AG04450 (cell line): ENCODE measurements around the gene RAB1B. TPM values are rescaled to one million over a fixed set of nuclear protein-coding genes. Genes with fewer than 3 reads are reported as not detected.

Experiments used
- CTCF ChIA-PET: fragments of 300-600, 350-600 bp; formaldehyde crosslinking; extraction: SDS; loops from one replicate; lab custom pipeline; 2022; ENCODE audit warnings: antibody characterized with exemption, inconsistent platforms; lab: Charles Lee
- POLR2A ChIA-PET: fragments of 350-600 bp; formaldehyde crosslinking; extraction: SDS; loops from one replicate; lab custom pipeline; 2021; ENCODE audit warnings: antibody characterized with exemption, inconsistent platforms; lab: Yijun Ruan, JAX
- DNase-seq: peaks from one replicate; pipeline ENCODE4 v3.0.0-alpha.2; 2011; ENCODE audit warnings: low read depth, low spot score
- H3K27ac ChIP-seq: one replicate; pipeline ENCODE4 v1.5.1; 2012; ENCODE audit warnings: low read depth, low read length, control low read depth
- H3K27me3 ChIP-seq: one replicate; pipeline ENCODE4 v1.6.0; 2012; ENCODE audit warnings: low read length; ENCODE audit not compliant: control insufficient read depth, insufficient read depth
- H3K4me3 ChIP-seq: 2 replicates; pipeline ENCODE4 v1.5.1; 2011; ENCODE audit warnings: mild to moderate bottlenecking, low read depth, low read length, control low read depth
- H3K9me3 ChIP-seq: 2 replicates; pipeline ENCODE4 v1.5.1; 2012; ENCODE audit warnings: low read length; ENCODE audit not compliant: control insufficient read depth, insufficient read depth
- CTCF ChIP-seq: IDR thresholded peaks from 2 replicates; pipeline ENCODE4 v1.5.1; 2011; ENCODE audit warnings: low read depth, low read length, control low read depth, inconsistent platforms
- polyA plus RNA-seq: library from polyadenylated mRNA; depleted of rRNA; stranded (reverse); fragments of >200 nt; gene quantifications from 2 replicates; pipeline ENCODE4 v1.2.3, GENCODE V29; 2011

Gene RAB1B
- polyA plus RNA-seq, 1 experiment, result 127 TPM

DNA sequence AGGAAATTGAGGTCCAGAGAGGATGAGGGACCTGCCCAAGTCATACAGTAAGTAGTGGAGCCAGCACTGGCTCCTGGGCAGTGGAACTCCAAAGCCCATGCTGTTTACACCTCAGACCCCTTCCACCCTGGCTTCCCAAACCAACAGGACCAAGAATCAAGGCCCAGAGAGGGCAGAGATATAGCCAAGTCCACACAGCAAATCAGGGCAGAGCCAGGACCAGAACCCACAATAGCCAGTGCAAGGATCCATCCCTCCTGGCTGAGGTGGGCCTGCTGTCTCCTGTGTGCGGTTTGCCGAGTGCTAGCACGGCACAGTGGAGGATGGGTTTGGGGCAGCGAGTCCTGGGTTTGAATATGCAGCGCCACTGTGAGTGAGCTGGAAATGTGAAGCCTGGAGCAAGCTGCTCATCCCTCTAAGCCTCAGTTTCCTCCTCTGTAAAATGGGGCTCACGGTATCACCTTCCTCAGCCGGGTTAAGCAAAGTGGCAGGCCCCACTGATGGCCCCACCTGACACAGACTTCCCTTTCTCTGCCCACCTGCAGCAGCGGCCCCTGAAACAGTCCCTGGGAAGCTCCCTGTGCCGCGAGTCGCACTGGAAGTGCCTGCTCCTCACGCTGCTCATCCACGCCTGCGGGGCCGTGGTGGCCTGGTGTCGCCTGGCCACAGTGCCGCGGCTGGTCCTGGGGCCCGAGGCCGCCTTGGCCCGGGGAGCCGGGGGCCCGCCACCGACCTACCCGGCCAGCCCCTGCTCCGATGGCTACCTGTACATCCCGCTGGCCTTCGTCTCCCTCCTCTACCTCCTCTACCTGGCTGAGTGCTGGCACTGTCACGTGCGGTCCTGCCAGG, 25.6 kb downstream of the RAB1B start:
- no peak overlapping the region for H3K27ac ChIP-seq
- DNase-seq, result no peak
- CTCF ChIA-PET, result no interaction called here
- H3K9me3 ChIP-seq, result no peaks in the 10 kb centered on the region; the same call in 1 of the 2 replicates
- H3K4me3 ChIP-seq, result no peak overlapping the region
- TF ChIP-seq CTCF, result no peak
- H3K27me3 ChIP-seq, result peaks cover 30% of the 10 kb centered on the region
- POLR2A ChIA-PET, result no interaction called here

DNA sequence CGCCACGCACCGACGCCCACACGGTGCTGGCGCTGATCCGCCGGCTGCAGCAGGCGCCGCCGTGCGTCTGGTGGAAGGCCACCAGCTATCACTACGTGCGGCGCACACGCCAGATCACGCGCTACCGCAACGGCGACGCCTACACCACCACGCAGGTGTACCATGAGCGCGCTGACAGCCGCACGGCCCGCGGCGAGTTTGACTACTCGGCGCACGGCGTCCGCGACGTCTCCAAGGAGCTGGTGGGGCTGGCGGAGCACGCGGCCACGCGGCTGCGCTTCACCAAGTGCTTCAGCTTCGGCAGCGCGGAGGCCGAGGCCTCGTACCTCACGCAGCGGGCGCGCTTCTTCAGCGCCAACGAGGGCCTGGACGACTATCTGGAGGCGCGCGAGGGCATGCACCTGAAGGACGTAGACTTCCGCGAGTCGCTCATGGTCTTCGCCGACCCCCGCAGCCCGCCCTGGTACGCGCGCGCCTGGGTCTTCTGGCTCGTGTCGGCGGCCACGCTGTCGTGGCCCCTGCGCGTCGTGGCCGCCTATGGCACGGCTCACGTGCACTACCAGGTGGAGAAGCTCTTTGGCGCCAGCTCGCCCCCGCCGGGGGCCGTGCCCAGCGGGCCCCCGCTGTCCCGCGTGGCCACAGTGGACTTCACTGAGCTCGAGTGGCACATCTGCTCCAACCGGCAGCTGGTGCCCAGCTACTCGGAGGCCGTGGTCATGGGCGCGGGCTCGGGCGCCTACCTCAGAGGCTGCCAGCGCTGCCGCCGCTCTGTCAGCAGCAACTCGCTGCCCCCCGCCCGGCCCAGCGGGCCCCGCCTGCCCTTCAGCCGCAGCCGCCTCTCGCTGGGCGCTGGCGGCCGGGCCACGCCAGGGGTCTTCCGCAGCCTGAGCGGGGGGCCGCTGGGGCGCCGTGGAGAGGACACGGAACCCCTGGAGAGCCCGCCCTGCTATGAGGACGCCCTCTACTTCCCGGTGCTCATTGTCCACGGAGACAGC, 26.5 kb downstream of the RAB1B start:
- no peaks in the 10 kb centered on the region; the same call in 1 of the 2 replicates for H3K9me3 ChIP-seq
- ChIA-PET CTCF (no interaction called here), POLR2A (no interaction called here)
- no peak overlapping the region for H3K27ac ChIP-seq
- peaks cover 30% of the 10 kb centered on the region for H3K27me3 ChIP-seq
- H3K4me3 ChIP-seq, result no peak overlapping the region
- no peak for TF ChIP-seq CTCF
- DNase-seq, result no peak

DNA sequence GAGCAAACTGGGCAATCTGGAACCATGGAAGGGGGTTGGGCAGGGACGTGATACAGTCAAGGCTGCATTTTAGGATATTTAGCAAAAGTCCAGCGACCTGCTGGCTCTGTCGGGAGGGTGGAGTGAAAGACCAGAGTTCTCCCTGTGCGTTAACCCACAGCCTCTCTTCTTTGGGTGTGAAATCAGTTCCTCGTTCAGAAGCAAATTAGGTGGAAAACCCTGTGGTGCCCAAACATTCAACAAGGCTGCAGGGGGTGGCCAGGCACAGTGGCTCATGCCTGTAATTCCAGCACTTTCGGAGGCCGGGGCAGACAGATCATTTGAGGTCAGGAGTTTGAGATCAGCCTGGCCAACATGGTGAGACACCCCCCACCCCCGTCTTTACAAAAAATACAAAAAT, 29.2 kb downstream of the RAB1B start:
- Histone ChIP-seq H3K27me3 (peaks cover 18% of the 10 kb centered on the region), H3K9me3 (no peaks in the 10 kb centered on the region; the same call in 1 of the 2 replicates), H3K4me3 (no peak overlapping the region), H3K27ac (no peak overlapping the region)
- no peak for TF ChIP-seq CTCF
- ChIA-PET CTCF (interaction anchor here (1.1 to 1.7 kb wide), 4 partner anchors 14 to 92 kb away, joined by 3 to 5 read pairs (median 4); no protein-coding TSS in a partner anchor), POLR2A (interaction anchor here (0.7 to 1.0 kb wide), 2 partner anchors 8 to 29 kb away, joined by 3 to 9 read pairs; partner anchors contain the start of gene YIF1A)
- DNase-seq, result no peak

- no peak for DNase-seq
- no peak for TF ChIP-seq CTCF
- no peak overlapping the region for H3K4me3 ChIP-seq
- H3K27me3 ChIP-seq, result peaks cover 11% of the 10 kb centered on the region
- ChIA-PET POLR2A (no interaction called here), CTCF (interaction anchor here (0.9 to 1.2 kb wide), 2 partner anchors 13 to 37 kb away, joined by 4 to 6 read pairs; partner anchors contain the start of gene RIN1)
- H3K27ac ChIP-seq, result no peak overlapping the region
- no peaks in the 10 kb centered on the region; the same call in 1 of the 2 replicates for H3K9me3 ChIP-seq
These were observed 30.7 kb downstream of the RAB1B start for GRCh38 chr11:66299186-66299585.
